H9 (cell line): Measurements from ENCODE around the gene SLC35F2. TPM values are rescaled to one million over a fixed set of nuclear protein-coding genes. Genes with fewer than 3 reads are reported as not detected.

Experiments used
- DNase-seq: peaks from one replicate; pipeline ENCODE4 v3.0.0-alpha.2; 2017
- H2AFZ ChIP-seq: one replicate; pipeline ENCODE4 v1.6.1; 2013; ENCODE audit warnings: mild to moderate bottlenecking, low read length, control low read depth, moderate library complexity
- H2AK5ac ChIP-seq: 2 replicates; pipeline ENCODE4 v1.6.1; 2013; ENCODE audit warnings: low read length, control low read depth, mixed read lengths; ENCODE audit not compliant: insufficient read length
- H2BK120ac ChIP-seq: one replicate; pipeline ENCODE4 v1.6.1; 2013; ENCODE audit warnings: low read depth, mild to moderate bottlenecking, low read length, control low read depth, inconsistent platforms; ENCODE audit not compliant: poor library complexity, severe bottlenecking
- H2BK12ac ChIP-seq: 2 replicates; pipeline ENCODE4 v1.6.1; 2013; ENCODE audit warnings: low read length, control low read depth, mixed read lengths, low read depth; ENCODE audit not compliant: insufficient read length
- H2BK15ac ChIP-seq: 2 replicates; pipeline ENCODE4 v1.6.1; 2013; ENCODE audit warnings: low read depth, low read length, control low read depth
- H2BK20ac ChIP-seq: one replicate; pipeline ENCODE4 v1.6.1; 2013; ENCODE audit warnings: low read depth, mild to moderate bottlenecking, low read length, control low read depth, inconsistent platforms; ENCODE audit not compliant: poor library complexity, severe bottlenecking
- H2BK5ac ChIP-seq: 2 replicates; pipeline ENCODE4 v1.6.1; 2013; ENCODE audit warnings: low read length, control low read depth, mixed read lengths; ENCODE audit not compliant: insufficient read length
- H3K14ac ChIP-seq: 2 replicates; pipeline ENCODE4 v1.6.1; 2013; ENCODE audit warnings: low read length, control low read depth; ENCODE audit not compliant: insufficient read depth
- H3K18ac ChIP-seq: 2 replicates; pipeline ENCODE4 v1.6.1; 2013; ENCODE audit warnings: low read depth, mild to moderate bottlenecking, mixed read lengths, low read length, control low read depth; ENCODE audit not compliant: insufficient read length
- H3K23ac ChIP-seq: 2 replicates; pipeline ENCODE4 v1.6.1; 2013; ENCODE audit warnings: low read length, control low read depth, mixed read lengths, low read depth; ENCODE audit not compliant: insufficient read length
- H3K23me2 ChIP-seq: 2 replicates; pipeline ENCODE4 v1.6.1; 2013; ENCODE audit warnings: low read depth, mild to moderate bottlenecking, mixed read lengths, low read length, control low read depth; ENCODE audit not compliant: insufficient read length, poor library complexity, severe bottlenecking
- H3K27ac ChIP-seq: 2 replicates; pipeline ENCODE4 v1.5.1; 2013; ENCODE audit warnings: low read length, control low read depth, mixed read lengths, low read depth; ENCODE audit not compliant: insufficient read length
- H3K27me3 ChIP-seq: 2 replicates; pipeline ENCODE4 v1.6.1; 2013; ENCODE audit warnings: low read length, control low read depth, inconsistent platforms; ENCODE audit not compliant: insufficient read depth
- H3K4ac ChIP-seq: 2 replicates; pipeline ENCODE4 v1.6.1; 2013; ENCODE audit warnings: low read depth, mild to moderate bottlenecking, control low read depth, inconsistent platforms, low read length, moderate library complexity
- H3K4me1 ChIP-seq: 2 replicates; pipeline ENCODE4 v1.6.1; 2013; ENCODE audit warnings: low read length, control low read depth, inconsistent platforms; ENCODE audit not compliant: insufficient read depth
- H3K4me2 ChIP-seq: 2 replicates; pipeline ENCODE4 v1.6.1; 2013; ENCODE audit warnings: low read length, control low read depth, mixed read lengths; ENCODE audit not compliant: insufficient read length, insufficient read depth
- H3K56ac ChIP-seq: 2 replicates; pipeline ENCODE4 v1.6.1; 2013; ENCODE audit warnings: low read depth, mild to moderate bottlenecking, mixed read lengths, low read length, control low read depth; ENCODE audit not compliant: insufficient read length
- H3K79me1 ChIP-seq: 2 replicates; pipeline ENCODE4 v1.6.1; 2013; ENCODE audit warnings: low read depth, mild to moderate bottlenecking, moderate library complexity, low read length, control low read depth, inconsistent platforms; ENCODE audit not compliant: insufficient read depth, poor library complexity, severe bottlenecking
- H3K79me2 ChIP-seq: 2 replicates; pipeline ENCODE4 v1.6.1; 2013; ENCODE audit warnings: low read length, control low read depth, inconsistent platforms; ENCODE audit not compliant: insufficient read depth
- H3K9ac ChIP-seq: 2 replicates; pipeline ENCODE4 v1.6.1; 2013; ENCODE audit warnings: low read length, control low read depth, mixed read lengths; ENCODE audit not compliant: insufficient read length; ENCODE audit errors: extremely low read depth
- H3K9me3 ChIP-seq: one replicate; pipeline ENCODE4 v1.6.1; 2013; ENCODE audit warnings: low read depth, low read length, inconsistent platforms; ENCODE audit not compliant: control insufficient read depth
- H3T11ph ChIP-seq: one replicate; pipeline ENCODE4 v1.6.1; 2013; ENCODE audit warnings: mild to moderate bottlenecking, low read length, control low read depth, inconsistent platforms
- H4K20me1 ChIP-seq: one replicate; pipeline ENCODE4 v1.6.1; 2013; ENCODE audit not compliant: control insufficient read depth, insufficient read length, insufficient read depth
- H4K5ac ChIP-seq: 2 replicates; pipeline ENCODE4 v1.6.1; 2013; ENCODE audit warnings: low read depth, mild to moderate bottlenecking, mixed read lengths, low read length, control low read depth; ENCODE audit not compliant: insufficient read length
- H4K8ac ChIP-seq: replicated peaks from 2 replicates; pipeline ENCODE4 v1.6.1; 2013; ENCODE audit warnings: low read length, control low read depth, mixed read lengths, low read depth; ENCODE audit not compliant: insufficient read length
- H4K91ac ChIP-seq: 2 replicates; pipeline ENCODE4 v1.6.1; 2013; ENCODE audit warnings: low read depth, mild to moderate bottlenecking, moderate library complexity, mixed read lengths, low read length, control low read depth; ENCODE audit not compliant: insufficient read length
- H3K27ac Mint-ChIP-seq, 3 experiments: 2 replicates in 2 of 3; 3 replicates in 1 of 3; pipeline ENCODE4 v1.8.0; 2020 to 2021; ENCODE audit warnings: mixed read lengths in 3 of 3, mild to moderate bottlenecking in 1 of 3, moderate library complexity in 1 of 3
- H3K27me3 Mint-ChIP-seq: 2 replicates; pipeline ENCODE4 v1.8.0; 2021; ENCODE audit warnings: low read depth, mild to moderate bottlenecking, moderate library complexity, mixed read lengths
- H3K36me3 Mint-ChIP-seq, 3 experiments: 2 replicates in 2 of 3; 3 replicates in 1 of 3; pipeline ENCODE4 v1.8.0; 2020 to 2021; ENCODE audit warnings: low read depth in 3 of 3, mixed read lengths in 3 of 3; ENCODE audit not compliant: insufficient read depth in 1 of 3
- H3K4me1 Mint-ChIP-seq, 2 experiments: 2 replicates each; pipeline ENCODE4 v1.8.0; 2020; ENCODE audit warnings: mixed read lengths in 2 of 2
- H3K4me3 Mint-ChIP-seq, 2 experiments: 2 replicates in 1 of 2; 3 replicates in 1 of 2; pipeline ENCODE4 v1.8.0; 2020 to 2021; ENCODE audit warnings: mild to moderate bottlenecking in 2 of 2, mixed read lengths in 2 of 2, moderate library complexity in 1 of 2
- H3K9me3 Mint-ChIP-seq, 2 experiments: 2 replicates in 1 of 2; 3 replicates in 1 of 2; pipeline ENCODE4 v1.8.0; 2020; ENCODE audit warnings: mild to moderate bottlenecking in 2 of 2, mixed read lengths in 2 of 2, moderate library complexity in 1 of 2
- CTCF ChIP-seq: fragments of 200-600 bp; sonication (generic); conservative IDR thresholded peaks from 3 replicates; pipeline ENCODE4 v1.8.0; 2021; ENCODE audit warnings: antibody characterized with exemption, mild to moderate bottlenecking
- total RNA-seq: library from RNA; stranded (reverse); gene quantifications from 2 replicates; pipeline ENCODE4 v1.2.1, GENCODE V29; 2021

SLC35F2 gene
- total RNA-seq, 1 experiment from 2014 or later = 24.0 TPM

GRCh38 chr11:107849790-107850189, 8.8 kb downstream of the SLC35F2 start:
- Histone ChIP-seq H2BK15ac (no peak overlapping the region), H2BK20ac (no peak overlapping the region), H3K14ac (no peak overlapping the region), H2BK5ac (no peak overlapping the region), H3K27ac (no peak overlapping the region), H4K8ac (no peak overlapping the region), H4K5ac (no peak overlapping the region), H2BK12ac (no peak overlapping the region), H4K91ac (no peak overlapping the region), H3K23me2 (no peaks in the 10 kb centered on the region), H3K4ac (no peak overlapping the region), H2AFZ (no peak overlapping the region), H3K27me3 (no peaks in the 10 kb centered on the region), H3K9me3 (no peaks in the 10 kb centered on the region), H2AK5ac (no peak overlapping the region), H3K79me2 (no peaks in the 10 kb centered on the region; the same call in 1 of the 2 replicates), H3T11ph (no peak overlapping the region), H3K23ac (no peak overlapping the region), H3K79me1 (no peaks in the 10 kb centered on the region), H2BK120ac (no peak overlapping the region), H3K56ac (no peak overlapping the region), H3K4me2 (no peak overlapping the region), H4K20me1 (no peaks in the 10 kb centered on the region), H3K4me1 (no peaks in the 10 kb centered on the region; the same call in 1 of the 2 replicates), H3K18ac (no peak overlapping the region), H3K9ac (no peak overlapping the region)
- no peaks in the 10 kb centered on the region; a peak in 1 of 7 replicates for H3K36me3 Mint-ChIP-seq
- no peaks in the 10 kb centered on the region for H3K27me3 Mint-ChIP-seq
- no peak for DNase-seq
- no peaks in the 10 kb centered on the region for H3K9me3 Mint-ChIP-seq
- TF ChIP-seq CTCF = no peak
- peak overlapping the region in 1 of 3 experiments; percentile 52; a peak in 1 of 7 replicates for H3K27ac Mint-ChIP-seq
- peaks cover 29 to 36% of the 10 kb centered on the region in 2 experiments for H3K4me1 Mint-ChIP-seq
- H3K4me3 Mint-ChIP-seq = no peak overlapping the region
